Neural cell (in vitro differentiated cells): ENCODE results near the gene NCOA7.
"Not testable (repeated sequence)": the region's sequence is repeated elsewhere in the genome, so short reads cannot be mapped to it uniquely, and the experiment has no call there.

Experiments
- CTCF ChIP-seq: fragments of 450-650 bp; IDR thresholded peaks from 2 replicates; pipeline ENCODE4 v1.5.1; 2014; ENCODE audit warnings: antibody characterized with exemption, mild to moderate bottlenecking, moderate library complexity; ENCODE audit not compliant: poor library complexity, severe bottlenecking
- EP300 ChIP-seq: fragments of 450-650 bp; conservative IDR thresholded peaks from 2 replicates; pipeline ENCODE4 v1.6.1; 2014; ENCODE audit warnings: antibody characterized with exemption, mild to moderate bottlenecking, moderate library complexity; ENCODE audit not compliant: poor library complexity, severe bottlenecking
- MXI1 ChIP-seq: fragments of 450-650 bp; conservative IDR thresholded peaks from 2 replicates; pipeline ENCODE4 v1.6.1; 2014; ENCODE audit warnings: antibody characterized with exemption, mild to moderate bottlenecking; ENCODE audit not compliant: poor library complexity, severe bottlenecking
- POLR2AphosphoS5 ChIP-seq: IDR thresholded peaks from 2 replicates; pipeline ENCODE4 v1.6.1; 2012
- RAD21 ChIP-seq: fragments of 450-650 bp; conservative IDR thresholded peaks from 2 replicates; pipeline ENCODE4 v1.6.1; 2014; ENCODE audit warnings: antibody characterized with exemption, mild to moderate bottlenecking, moderate library complexity
- REST ChIP-seq: IDR thresholded peaks from 2 replicates; pipeline ENCODE4 v1.6.1; 2012; ENCODE audit warnings: borderline replicate concordance

- TF ChIP-seq CTCF, POLR2AphosphoS5, REST, MXI1, RAD21, EP300: not testable (repeated sequence)
Measured at GRCh38 chr6:125804866-125805425, 14.2 kb downstream of the NCOA7 start.
